ENCODE results near the gene ARL16.

DNA sequence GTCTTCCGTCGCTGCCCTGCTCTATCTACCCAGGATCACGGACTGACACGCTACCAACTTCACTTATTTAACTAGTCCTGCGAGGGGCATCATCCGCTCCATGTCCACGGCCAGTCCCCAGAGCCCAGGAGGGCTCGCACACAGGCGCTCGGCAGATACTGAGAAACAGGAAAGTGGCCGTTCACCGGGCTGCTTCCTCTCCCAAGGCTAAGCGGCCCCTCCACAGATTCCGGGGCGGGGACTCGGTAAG lies 17.6 kb downstream of the ARL16 start:
- TF ChIP-seq POLR2AphosphoS5 (IDR thresholded peaks at IDR 0.05) = no peak
- no peak for TF ChIP-seq TAF1 (IDR thresholded peaks at IDR 0.05; ENCODE audit: low read depth)
- TF ChIP-seq, protein P1, sequence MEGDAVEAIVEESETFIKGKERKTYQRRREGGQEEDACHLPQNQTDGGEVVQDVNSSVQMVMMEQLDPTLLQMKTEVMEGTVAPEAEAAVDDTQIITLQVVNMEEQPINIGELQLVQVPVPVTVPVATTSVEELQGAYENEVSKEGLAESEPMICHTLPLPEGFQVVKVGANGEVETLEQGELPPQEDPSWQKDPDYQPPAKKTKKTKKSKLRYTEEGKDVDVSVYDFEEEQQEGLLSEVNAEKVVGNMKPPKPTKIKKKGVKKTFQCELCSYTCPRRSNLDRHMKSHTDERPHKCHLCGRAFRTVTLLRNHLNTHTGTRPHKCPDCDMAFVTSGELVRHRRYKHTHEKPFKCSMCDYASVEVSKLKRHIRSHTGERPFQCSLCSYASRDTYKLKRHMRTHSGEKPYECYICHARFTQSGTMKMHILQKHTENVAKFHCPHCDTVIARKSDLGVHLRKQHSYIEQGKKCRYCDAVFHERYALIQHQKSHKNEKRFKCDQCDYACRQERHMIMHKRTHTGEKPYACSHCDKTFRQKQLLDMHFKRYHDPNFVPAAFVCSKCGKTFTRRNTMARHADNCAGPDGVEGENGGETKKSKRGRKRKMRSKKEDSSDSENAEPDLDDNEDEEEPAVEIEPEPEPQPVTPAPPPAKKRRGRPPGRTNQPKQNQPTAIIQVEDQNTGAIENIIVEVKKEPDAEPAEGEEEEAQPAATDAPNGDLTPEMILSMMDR (IDR thresholded peaks at IDR 0.05; ENCODE audit: poor library complexity, severe bottlenecking) = no peak
- TF ChIP-seq EP300 (conservative IDR thresholded peaks at IDR 0.05; ENCODE audit: poor library complexity, severe bottlenecking) = no peak
- TF ChIP-seq RAD21 (conservative IDR thresholded peaks at IDR 0.05) = no peak
- TF ChIP-seq EZH2 (IDR thresholded peaks at IDR 0.05; ENCODE audit: borderline replicate concordance, insufficient read depth, low read length, poor library complexity, severe bottlenecking) = no peak

Measured in neural cell (in vitro differentiated cells).